ENCODE results near the gene SKI. TPM values are rescaled to one million over a fixed set of nuclear protein-coding genes. Genes with fewer than 3 reads are reported as not detected.

The SKI gene
- total RNA-seq, 1 donor from 2014 or later, result 132 TPM

DNA sequence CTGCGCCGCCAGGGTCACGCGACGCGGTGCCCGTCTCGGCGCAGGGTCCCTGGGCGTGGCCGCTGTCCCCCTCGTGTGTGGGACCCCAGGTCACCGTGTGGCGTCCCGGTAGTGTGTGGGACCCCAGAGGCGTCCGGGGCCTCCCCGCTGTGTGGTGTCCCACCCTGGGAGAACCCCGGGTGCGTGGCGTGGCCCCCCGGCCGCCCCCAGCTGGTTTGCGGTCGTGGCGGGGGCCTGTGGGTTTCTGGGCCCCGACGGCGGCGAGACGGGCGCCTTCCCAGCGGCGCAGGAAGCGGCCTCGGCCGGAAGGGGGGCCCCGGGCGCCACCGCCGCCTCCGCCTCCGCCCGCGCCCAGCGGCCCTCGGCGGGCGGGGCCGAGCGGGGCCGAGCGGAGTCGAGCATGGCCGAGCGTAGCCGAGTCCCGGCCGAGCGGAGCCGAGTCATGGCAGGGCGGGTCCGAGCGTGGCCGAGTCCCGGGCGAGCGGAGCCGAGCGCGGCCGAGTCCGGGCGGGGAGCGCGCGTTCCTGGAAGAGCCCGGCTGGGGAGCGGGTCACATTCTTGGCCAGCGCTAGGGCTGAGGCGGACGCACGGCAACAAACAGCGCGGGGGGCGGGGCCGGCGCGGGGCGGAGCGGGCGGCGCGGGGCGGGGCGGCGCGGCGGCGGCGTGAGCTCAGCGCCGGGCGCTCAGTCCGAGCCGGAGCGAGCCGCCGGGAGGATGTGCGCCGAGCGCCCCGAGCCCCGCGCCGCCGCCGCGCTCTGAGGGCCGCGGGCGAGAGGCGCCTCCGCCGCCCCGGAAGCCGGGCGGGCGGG, 568 bp upstream of the SKI start:
- Mint-ChIP-seq H3K36me3 (ENCODE audit: unreplicated experiment) (peaks cover 14% of the 10 kb centered on the region), H3K4me1 (ENCODE audit: unreplicated experiment) (peaks cover 22% of the 10 kb centered on the region), H3K27me3 (ENCODE audit: unreplicated experiment) (no peaks in the 10 kb centered on the region), H3K9me3 (ENCODE audit: unreplicated experiment) (no peaks in the 10 kb centered on the region), H3K27ac (ENCODE audit: unreplicated experiment) (no peak overlapping the region), H3K4me3 (ENCODE audit: unreplicated experiment) (peak overlapping the region; percentile 51)
- peak; percentile 100 for DNase-seq (ENCODE audit: extremely low spot score, unreplicated experiment)
- TF ChIP-seq, protein P1, sequence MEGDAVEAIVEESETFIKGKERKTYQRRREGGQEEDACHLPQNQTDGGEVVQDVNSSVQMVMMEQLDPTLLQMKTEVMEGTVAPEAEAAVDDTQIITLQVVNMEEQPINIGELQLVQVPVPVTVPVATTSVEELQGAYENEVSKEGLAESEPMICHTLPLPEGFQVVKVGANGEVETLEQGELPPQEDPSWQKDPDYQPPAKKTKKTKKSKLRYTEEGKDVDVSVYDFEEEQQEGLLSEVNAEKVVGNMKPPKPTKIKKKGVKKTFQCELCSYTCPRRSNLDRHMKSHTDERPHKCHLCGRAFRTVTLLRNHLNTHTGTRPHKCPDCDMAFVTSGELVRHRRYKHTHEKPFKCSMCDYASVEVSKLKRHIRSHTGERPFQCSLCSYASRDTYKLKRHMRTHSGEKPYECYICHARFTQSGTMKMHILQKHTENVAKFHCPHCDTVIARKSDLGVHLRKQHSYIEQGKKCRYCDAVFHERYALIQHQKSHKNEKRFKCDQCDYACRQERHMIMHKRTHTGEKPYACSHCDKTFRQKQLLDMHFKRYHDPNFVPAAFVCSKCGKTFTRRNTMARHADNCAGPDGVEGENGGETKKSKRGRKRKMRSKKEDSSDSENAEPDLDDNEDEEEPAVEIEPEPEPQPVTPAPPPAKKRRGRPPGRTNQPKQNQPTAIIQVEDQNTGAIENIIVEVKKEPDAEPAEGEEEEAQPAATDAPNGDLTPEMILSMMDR (IDR thresholded peaks at IDR 0.05), result peak; percentile 9

DNA sequence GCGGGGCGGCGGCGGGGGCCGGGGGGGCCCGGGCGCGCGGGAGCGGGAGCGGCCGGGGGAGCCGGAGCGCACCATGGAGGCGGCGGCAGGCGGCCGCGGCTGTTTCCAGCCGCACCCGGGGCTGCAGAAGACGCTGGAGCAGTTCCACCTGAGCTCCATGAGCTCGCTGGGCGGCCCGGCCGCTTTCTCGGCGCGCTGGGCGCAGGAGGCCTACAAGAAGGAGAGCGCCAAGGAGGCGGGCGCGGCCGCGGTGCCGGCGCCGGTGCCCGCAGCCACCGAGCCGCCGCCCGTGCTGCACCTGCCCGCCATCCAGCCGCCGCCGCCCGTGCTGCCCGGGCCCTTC, 546 bp downstream of the SKI start:
- Mint-ChIP-seq H3K9me3 (ENCODE audit: unreplicated experiment) (no peaks in the 10 kb centered on the region), H3K27ac (ENCODE audit: unreplicated experiment) (peak overlapping the region; percentile 96), H3K36me3 (ENCODE audit: unreplicated experiment) (peaks cover 14% of the 10 kb centered on the region), H3K27me3 (ENCODE audit: unreplicated experiment) (no peaks in the 10 kb centered on the region), H3K4me3 (ENCODE audit: unreplicated experiment) (peak overlapping the region; percentile 96), H3K4me1 (ENCODE audit: unreplicated experiment) (peaks cover 33% of the 10 kb centered on the region)
- TF ChIP-seq, protein P1 (IDR thresholded peaks at IDR 0.05), result no peak
- DNase-seq (ENCODE audit: extremely low spot score, unreplicated experiment), result peak; percentile 82

DNA sequence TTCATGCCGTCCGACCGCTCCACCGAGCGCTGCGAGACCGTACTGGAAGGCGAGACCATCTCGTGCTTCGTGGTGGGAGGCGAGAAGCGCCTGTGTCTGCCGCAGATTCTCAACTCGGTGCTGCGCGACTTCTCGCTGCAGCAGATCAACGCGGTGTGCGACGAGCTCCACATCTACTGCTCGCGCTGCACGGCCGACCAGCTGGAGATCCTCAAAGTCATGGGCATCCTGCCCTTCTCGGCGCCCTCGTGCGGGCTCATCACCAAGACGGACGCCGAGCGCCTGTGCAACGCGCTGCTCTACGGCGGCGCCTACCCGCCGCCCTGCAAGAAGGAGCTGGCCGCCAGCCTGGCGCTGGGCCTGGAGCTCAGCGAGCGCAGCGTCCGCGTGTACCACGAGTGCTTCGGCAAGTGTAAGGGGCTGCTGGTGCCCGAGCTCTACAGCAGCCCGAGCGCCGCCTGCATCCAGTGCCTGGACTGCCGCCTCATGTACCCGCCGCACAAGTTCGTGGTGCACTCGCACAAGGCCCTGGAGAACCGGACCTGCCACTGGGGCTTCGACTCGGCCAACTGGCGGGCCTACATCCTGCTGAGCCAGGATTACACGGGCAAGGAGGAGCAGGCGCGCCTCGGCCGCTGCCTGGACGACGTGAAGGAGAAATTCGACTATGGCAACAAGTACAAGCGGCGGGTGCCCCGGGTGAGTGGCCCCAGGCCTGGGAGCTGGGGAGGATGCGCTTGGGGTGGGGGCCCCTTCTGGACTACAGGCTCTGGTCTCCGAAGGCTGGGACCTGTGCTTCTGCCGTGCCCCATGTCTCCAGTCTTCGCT, 1.1 kb downstream of the SKI start:
- TF ChIP-seq, protein P1 (IDR thresholded peaks at IDR 0.05), result no peak
- Mint-ChIP-seq H3K4me3 (ENCODE audit: unreplicated experiment) (peak overlapping the region; percentile 96), H3K36me3 (ENCODE audit: unreplicated experiment) (peaks cover 14% of the 10 kb centered on the region), H3K4me1 (ENCODE audit: unreplicated experiment) (peaks cover 39% of the 10 kb centered on the region), H3K27me3 (ENCODE audit: unreplicated experiment) (no peaks in the 10 kb centered on the region), H3K9me3 (ENCODE audit: unreplicated experiment) (no peaks in the 10 kb centered on the region), H3K27ac (ENCODE audit: unreplicated experiment) (peak overlapping the region; percentile 96)
- DNase-seq (ENCODE audit: extremely low spot score, unreplicated experiment), result peak; percentile 85

DNA sequence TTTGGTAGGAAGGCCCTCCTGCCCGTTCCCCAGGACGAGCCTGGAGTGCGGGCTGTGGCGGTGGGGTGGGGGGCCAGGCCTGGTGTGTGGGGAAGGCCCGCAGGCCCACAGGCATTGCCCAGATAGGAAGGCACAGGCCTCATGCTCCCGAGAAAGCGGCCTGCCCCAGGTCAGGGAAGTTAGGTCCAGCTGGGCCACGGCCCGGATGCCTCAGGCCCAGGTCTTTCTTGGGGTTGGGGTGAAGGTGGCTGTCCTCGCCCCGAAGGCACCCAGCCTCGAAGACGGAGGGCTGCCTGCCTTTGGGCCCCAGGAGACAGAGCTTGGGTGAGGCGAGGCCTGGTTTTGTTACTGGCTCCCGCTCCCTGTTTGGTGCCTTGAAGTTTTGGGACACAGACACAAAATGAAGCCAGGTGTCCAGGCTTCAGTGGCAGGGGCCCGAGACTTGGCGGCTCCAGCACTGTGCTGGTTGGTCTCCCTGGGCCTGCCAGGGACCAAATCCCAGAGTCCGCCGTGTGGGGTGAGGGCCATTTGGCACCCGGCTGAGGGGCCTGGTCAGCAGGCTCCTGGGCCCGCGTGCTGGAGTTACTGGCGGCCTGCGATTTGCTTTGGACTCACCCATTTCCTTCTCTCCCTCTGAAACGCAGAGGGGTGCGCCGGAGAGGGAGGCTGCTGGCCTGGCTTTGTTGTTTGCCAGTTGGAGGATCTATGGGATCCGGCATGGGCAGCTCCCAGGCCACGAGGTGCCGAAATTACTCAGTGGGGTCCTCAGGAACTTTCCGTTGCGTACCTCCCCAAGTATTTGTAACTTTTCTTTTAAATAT, 2.0 kb downstream of the SKI start:
- TF ChIP-seq, protein P1 (IDR thresholded peaks at IDR 0.05), result no peak
- Mint-ChIP-seq H3K27me3 (ENCODE audit: unreplicated experiment) (no peaks in the 10 kb centered on the region), H3K4me1 (ENCODE audit: unreplicated experiment) (peaks cover 48% of the 10 kb centered on the region), H3K27ac (ENCODE audit: unreplicated experiment) (peak overlapping the region; percentile 96), H3K9me3 (ENCODE audit: unreplicated experiment) (no peaks in the 10 kb centered on the region), H3K36me3 (ENCODE audit: unreplicated experiment) (peaks cover 14% of the 10 kb centered on the region), H3K4me3 (ENCODE audit: unreplicated experiment) (peak overlapping the region; percentile 96)
- peak; percentile 83 for DNase-seq (ENCODE audit: extremely low spot score, unreplicated experiment)

All from osteocyte (in vitro differentiated cells).